ENCODE results near the gene NFE2L3.

Gene NFE2L3

DNA sequence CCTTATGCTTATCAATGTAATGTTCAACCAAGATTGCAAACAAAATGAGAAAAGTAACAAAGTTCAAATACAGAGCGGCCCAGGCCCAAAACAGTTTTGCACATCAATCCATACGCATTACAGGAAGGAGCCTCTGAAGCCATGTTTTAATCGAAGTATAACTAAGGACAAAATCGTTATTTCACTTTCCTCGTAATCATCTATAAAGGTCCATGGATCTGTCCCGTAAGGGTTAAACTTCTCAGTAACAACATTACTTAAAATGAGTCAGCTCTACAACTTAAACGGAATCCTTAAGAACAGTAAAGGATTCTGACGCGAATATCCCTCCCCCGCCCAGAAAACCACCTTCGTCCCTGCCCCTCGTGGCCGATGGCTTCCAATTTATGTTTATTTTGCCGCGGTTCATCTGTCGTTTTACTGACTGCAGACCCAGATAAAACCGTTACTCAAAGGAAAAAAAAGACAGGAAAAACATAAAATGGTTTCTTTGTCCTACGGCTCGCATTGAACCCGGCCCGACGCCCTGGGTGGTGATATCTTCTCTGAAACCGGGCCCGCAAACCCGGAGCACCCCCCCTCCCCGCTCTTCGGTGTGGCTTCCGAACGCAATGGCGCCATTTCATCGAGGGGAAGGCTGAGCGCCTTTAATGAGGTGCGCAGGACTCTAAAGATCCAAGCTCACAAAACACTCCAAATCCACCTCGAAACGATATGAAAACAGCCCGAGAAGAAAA is 47.5 kb downstream of the NFE2L3 start:
- no peak for DNase-seq (ENCODE audit: low read depth)

DNA sequence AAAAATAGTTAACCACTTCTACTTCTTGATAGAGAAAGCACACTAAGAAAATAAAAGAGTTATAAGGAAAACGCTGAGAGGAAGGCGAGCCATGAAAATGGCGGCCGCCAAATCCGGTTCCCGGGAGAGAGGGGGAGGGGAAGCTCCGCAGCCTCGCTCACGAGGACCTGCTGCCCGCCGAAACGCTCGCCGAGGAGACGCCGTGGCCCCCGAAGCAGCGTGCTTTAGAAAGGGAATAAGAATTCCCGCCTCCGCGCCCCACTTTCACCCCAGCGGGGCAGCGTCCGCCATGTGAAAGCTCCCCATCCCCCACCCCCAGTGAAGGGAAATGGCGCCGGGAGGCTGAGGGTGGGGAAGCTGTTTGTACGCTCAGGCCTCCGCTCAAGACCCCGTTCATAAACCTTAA is 48.0 kb downstream of the NFE2L3 start:
- peak; percentile 24 for DNase-seq (ENCODE audit: low read depth)

DNA sequence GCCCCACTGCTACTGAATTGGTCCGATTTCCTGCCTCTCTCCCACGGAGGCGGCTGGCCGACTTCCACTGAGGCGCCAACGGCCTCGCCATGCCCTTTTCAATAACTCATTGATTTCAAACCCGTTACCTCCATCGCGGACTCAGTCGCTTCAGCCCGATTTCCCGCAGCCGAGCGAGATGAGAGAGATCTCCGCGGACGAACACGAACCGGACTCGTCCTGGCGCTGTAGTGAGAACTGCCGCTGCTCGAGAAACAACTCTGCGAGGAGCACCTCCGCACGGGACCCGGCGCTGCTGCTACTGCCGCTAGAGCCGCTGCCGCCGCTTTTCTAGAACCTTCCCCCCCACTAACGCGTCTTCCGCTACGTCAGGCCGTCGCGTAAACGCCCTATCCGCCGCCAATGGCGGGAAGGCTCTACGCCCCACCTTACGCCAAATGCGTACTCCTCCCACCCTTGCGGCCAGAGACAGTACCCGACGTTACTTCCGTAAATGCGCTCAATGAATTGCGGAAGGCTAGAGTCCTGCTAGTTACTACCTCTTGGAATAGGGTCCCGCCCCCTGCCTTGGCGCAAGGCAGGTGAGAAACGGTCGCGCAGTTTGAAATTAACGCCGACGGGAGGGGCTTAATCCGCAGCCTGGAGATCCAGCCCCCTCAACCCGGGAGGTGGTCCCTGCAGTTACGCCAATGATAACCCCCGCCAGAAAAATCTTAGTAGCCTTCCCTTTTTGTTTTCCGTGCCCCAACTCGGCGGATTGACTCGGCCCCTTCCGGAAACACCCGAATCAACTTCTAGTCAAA is 48.6 kb downstream of the NFE2L3 start, which contains the start of gene HNRNPA2B1:
HNRNPA2B1 (minus strand) TSS at position 303 of the 803 bp plus-strand sequence; CDS start at position 134, 169 bp downstream.
- DNase-seq (ENCODE audit: low read depth) = peak; percentile 95

DNA sequence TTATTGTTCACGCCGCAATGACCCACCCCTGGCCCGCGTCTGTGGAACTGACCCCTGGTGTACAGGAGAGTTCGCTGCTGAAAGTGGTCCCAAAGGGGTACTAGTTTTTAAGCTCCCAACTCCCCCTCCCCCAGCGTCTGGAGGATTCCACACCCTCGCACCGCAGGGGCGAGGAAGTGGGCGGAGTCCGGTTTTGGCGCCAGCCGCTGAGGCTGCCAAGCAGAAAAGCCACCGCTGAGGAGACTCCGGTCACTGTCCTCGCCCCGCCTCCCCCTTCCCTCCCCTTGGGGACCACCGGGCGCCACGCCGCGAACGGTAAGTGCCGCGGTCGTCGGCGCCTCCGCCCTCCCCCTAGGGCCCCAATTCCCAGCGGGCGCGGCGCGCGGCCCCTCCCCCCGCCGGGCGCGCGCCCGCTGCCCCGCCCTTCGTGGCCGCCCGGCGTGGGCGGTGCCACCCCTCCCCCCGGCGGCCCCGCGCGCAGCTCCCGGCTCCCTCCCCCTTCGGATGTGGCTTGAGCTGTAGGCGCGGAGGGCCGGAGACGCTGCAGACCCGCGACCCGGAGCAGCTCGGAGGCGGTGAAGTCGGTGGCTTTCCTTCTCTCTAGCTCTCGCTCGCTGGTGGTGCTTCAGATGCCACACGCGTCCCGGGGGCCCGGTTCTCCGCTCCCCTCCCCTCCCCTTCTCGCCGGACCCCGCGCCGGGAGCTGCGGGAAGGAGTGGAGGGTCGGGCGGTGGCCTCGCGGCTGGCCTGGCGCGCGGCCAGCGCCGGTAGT is 49.4 kb downstream of the NFE2L3 start, which contains the start of gene CBX3:
CBX3 (plus strand) TSS at position 499 of the 772 bp plus-strand sequence. CDS start 1,254 bp downstream, outside the sequence.
- DNase-seq (ENCODE audit: low read depth) = peak; percentile 48

DNA sequence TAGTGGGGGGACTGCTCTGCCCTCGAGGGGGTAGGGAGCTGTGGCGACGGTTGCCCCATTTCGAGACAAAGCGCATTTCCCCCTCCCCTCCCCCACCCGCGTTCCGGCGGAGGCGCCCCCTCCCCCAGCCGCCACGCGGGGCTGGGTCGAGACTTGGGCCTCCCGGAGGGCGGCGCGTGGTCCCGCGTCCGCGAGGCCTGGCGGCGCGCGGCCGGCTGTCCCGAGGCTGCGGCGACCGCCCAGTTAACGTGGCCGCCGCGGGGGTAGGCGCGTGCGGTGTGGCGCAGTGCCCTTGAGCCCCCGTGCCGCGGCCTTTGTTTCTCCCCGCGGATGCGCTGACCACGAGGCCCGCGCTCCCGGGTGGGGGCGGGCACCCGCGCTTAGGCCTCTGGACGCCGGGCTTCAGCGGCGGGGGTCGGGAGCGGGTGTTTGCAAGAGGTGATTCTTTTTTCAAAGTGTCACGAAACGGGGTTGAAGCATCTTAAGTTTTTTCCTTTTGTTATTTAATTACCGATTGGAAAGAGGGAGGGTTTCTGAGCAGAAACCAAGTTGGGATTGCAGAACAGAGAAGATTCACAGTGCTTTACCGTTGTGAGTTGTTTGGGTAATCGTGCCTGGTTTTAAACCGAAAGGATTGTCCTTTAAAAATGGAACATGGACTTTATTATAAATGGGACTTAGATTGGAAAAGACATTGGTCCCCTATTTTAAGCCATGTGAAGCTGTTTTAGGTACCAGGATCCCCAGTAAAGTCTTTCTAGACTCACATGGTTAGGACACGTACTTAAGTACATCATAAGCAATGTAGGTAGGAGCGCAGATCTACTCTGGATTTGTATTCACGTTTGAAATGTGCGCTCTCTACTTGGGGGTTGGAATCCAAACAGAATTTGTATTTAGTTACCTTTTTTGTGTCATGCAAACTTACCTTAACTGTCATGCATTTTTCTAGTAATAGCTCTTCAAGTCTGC is 50.3 kb downstream of the NFE2L3 start:
- no peak for DNase-seq (ENCODE audit: low read depth)

DNA sequence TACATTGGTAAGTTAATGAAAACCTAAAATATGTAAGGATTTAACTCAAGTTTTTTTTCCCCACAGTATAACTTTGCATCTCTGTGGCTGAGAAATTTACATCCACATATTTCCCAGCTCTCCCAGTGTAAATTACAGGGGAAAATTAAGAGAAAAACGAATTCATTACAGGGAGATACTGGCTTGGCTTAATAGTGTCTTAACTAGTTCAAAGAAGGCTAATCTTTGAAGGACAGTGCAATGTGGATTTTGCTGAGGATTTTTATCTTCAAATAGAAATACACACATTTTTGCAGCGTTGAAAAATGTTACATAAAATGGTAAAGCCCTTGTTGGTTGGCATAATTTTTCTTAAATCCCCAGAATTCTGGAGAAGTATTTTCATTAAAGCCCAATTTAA is 51.0 kb downstream of the NFE2L3 start:
- no peak for DNase-seq (ENCODE audit: low read depth)

DNA sequence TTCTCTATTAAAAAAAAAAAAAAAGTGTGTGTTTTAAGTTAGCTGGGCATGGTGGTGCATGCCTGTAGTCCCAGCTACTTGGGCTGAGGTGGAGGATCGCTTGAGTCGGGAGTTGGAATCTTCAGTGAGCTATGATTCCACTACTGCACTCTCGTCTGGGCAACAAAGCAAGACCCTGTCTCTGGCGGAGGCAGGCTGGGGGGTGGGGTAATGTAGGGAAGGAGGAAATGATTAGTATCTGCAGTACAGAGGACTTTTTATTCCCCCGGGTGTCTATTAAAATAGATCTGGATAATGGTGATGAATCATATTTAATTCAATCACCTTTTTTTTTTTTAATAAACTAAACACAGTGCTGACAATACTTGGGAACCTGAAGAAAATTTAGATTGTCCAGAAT is 56.0 kb downstream of the NFE2L3 start:
- no peak for DNase-seq (ENCODE audit: low read depth)

DNA sequence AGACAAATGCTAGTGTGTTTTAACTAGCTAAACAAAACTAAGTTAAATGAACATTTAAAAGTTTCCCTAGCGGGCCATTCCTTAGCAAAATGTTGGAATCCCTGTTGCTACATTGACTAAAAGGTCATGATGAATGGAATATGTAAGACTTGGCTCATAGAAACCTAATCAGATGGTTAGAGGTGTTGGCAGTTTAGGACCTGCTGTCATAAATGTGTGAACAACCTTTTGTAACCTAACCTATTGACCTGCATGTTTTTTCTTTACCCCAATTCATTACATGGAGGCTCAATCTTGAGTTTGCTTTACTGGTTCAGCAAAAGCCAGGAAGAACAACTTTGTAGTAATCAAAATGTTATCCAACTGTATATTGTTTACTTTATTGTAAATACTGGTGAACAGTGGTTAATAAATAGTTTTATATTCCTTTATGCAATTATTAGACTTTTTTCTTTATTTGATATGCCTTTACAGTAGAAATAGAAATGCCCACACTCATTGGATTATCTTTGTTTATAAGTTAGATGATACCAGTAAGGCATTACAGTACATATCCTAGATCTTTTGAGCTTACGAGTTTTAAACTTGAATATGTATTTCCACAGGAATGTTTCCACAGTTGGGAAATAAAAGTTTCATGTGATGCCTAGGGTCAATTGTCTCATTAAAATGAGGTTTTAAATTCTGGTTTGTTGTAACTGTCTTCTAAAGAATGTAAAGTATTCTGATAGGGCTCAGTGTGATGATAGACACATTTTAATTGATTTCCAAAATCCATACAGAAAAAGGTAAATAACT is 61.1 kb downstream of the NFE2L3 start:
- DNase-seq (ENCODE audit: low read depth) = no peak

DNA sequence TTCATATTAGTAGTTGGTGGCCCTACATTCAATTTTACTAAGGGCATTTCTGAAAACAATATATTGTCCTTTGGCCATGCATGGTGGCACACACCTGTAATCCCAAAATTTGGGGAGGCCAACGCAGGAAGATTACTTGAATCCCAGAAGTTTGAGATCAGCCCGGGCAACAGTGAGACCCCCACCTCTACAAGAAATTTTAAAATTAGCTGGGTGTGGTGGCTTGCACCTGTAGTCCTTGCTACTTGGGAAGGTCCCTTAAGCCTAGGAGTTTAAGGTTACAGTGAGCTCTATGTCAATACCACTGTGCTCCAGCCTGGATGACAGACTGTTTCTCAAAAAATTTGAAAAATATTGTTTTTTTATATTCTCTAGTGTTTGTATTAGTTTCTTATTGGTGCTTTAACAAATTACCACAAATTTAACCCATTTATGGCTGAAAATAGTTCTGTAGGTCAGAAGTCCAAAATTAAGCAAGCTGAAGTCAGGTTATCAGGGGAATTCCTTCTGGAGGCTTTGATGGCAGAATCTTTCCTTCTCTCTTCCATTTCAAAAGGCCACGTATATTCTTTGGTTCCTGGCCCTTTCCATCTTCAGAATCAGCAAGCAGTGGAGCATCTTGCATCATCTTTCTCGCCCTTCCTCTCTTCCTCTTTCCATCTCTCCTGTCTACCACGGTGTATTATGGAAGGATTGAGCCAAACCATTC is 62.0 kb downstream of the NFE2L3 start:
- no peak for DNase-seq (ENCODE audit: low read depth)

DNA sequence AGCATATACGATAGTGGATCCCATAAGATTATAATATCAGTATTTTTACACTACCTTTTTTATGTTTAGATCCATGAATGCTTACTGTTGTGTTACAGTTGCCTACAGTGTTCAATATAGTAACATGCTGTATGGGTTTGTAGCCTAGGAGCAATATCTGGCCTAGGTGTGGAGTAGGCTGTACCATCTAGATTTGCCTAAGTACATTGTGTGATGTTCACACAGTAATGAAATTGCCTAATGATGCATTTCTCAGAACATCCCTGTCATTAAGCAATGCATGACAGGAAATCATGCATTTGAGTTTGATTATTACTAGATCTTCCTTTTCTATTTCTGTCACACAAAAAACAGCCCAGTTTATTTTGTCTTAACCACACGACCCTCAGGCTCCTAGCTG is 64.1 kb downstream of the NFE2L3 start:
- DNase-seq (ENCODE audit: low read depth) = no peak

DNA sequence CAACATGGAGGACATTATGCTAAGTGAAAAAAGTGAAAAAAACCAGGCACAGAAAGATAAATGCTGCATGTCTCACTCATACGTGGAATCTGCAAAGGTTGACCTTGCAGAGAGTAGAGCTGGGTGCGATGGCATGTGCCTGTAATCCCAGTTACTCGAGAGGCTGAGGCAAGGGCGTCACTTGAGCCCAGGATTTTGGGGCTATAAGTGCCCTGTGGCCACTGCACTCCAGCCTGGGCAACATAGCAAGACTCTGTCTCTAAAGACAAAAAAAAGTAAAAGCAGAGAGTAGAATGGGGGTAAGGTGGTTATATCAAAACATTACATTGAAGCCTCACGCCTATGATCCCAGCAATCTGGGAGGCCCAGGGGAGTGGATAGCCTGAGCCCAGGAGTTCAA is 72.4 kb downstream of the NFE2L3 start:
- DNase-seq (ENCODE audit: low read depth) = no peak

DNA sequence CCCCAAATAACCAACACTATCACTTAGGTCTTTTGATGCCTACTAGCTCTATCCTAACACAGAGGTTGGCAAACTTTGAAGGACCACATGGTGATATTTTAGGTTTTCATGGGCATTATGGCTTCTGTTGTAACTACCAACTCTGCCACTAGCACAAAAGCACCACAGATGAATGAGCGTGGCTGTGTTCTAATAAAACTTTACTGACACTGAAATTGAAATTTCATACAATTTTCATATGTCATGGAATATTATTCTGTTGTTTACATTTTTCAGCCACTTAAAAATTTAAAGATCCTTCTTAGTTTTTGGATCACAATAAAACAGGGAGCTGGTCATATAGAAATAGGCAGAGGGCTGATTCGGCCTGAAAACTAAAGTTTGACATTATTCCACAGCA is 76.0 kb downstream of the NFE2L3 start:
- no peak for DNase-seq (ENCODE audit: low read depth)

DNA sequence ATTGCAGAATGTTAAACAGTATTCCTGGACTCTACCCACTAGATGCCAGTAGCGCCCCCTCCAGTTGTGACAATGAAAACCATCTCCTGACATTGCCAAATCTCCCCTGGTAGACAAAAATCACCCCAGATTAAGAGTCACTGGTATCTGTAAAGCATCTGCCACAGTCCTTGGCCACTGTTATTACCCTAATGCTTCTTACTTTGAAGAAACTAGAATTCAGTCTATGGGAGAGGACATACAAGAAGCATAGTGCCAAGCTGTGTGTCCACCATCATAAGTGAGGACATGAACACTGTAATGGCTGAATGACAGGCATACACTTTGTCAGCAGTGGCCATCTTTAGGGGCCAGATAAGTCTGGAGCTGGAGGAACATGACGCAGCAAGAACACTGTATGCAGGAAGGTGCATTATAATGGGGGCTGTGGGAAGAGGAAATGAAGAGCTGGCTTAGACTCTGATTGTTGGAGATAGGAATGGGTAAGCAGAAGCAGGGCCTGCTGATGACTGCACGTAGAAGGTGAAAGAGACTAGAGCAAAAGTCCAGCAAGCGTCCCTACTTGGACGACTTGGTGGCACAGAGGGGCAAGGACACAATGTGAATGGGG is 82.0 kb downstream of the NFE2L3 start:
- DNase-seq (ENCODE audit: low read depth) = no peak

All from GM04504 (cell line).